Measurements from ENCODE around the gene SUFU.

SUFU gene

GRCh38 chr10:102598243-102598642, 94.5 kb downstream of the SUFU start:
- DNase-seq, result no peak

GRCh38 chr10:102599565-102600327, 96.0 kb downstream of the SUFU start:
- no peak for DNase-seq

GRCh38 chr10:102600816-102601215, 97.0 kb downstream of the SUFU start:
- no peak for DNase-seq

- no peak for DNase-seq
Measured at GRCh38 chr10:102601639-102602038, 97.9 kb downstream of the SUFU start.

- no peak for DNase-seq
Measured at GRCh38 chr10:102602272-102603045, 98.7 kb downstream of the SUFU start.

- no peak for DNase-seq
Measured at GRCh38 chr10:102603946-102604345, 100.2 kb downstream of the SUFU start.

- no peak for DNase-seq
Measured at GRCh38 chr10:102604439-102604841, 100.7 kb downstream of the SUFU start.

GRCh38 chr10:102605712-102606111, 101.9 kb downstream of the SUFU start:
- DNase-seq, result no peak

GRCh38 chr10:102608487-102608886, 104.7 kb downstream of the SUFU start:
- DNase-seq, result no peak

GRCh38 chr10:102610441-102610887, 106.7 kb downstream of the SUFU start:
- no peak for DNase-seq

- DNase-seq, result no peak
Measured at GRCh38 chr10:102611514-102612087, 107.8 kb downstream of the SUFU start.

- DNase-seq, result no peak
Measured at GRCh38 chr10:102612964-102613275, 109.1 kb downstream of the SUFU start.

GRCh38 chr10:102613286-102613685, 109.5 kb downstream of the SUFU start:
- no peak for DNase-seq

GRCh38 chr10:102613785-102614184, 110.0 kb downstream of the SUFU start:
- no peak for DNase-seq

- DNase-seq, result no peak
Measured at GRCh38 chr10:102614888-102615287, 111.1 kb downstream of the SUFU start.

GRCh38 chr10:102615361-102615760, 111.6 kb downstream of the SUFU start:
- DNase-seq, result no peak

- no peak for DNase-seq
Measured at GRCh38 chr10:102616066-102616770, 112.4 kb downstream of the SUFU start.

- no peak for DNase-seq
Measured at GRCh38 chr10:102617041-102617440, 113.3 kb downstream of the SUFU start.

- no peak for DNase-seq
Measured at GRCh38 chr10:102617816-102618215, 114.0 kb downstream of the SUFU start.

GRCh38 chr10:102619281-102619981, 115.7 kb downstream of the SUFU start:
- DNase-seq, result no peak

GRCh38 chr10:102620138-102620590, 116.4 kb downstream of the SUFU start:
- no peak for DNase-seq

- DNase-seq, result no peak
Measured at GRCh38 chr10:102620591-102621442, 117.0 kb downstream of the SUFU start.

All from NCI-H2171 (cell line).